NCI-H510A treated with DMSO at 0.1 percent for 48 hours (cell line): ENCODE measurements around the gene TIMM29.

Experiments used
- DNase-seq: peaks from one replicate; lab custom pipeline; 2025; lab: John Stamatoyannopoulos, UW

Gene TIMM29

GRCh38 chr19:10928563-10929401 lies at the start of gene TIMM29, which contains the start of gene YIPF2:
TIMM29 (plus strand) TSS chr19:10928811; CDS start chr19:10928823, 12 bp downstream.
YIPF2 (minus strand) TSS chr19:10928639; CDS start chr19:10928410, 229 bp downstream.
- DNase-seq = peak; percentile 99

GRCh38 chr19:10881403-10882107 lies 47.1 kb upstream of the TIMM29 start:
- DNase-seq = no peak

- DNase-seq = no peak
Observed at GRCh38 chr19:10882108-10882457, 46.5 kb upstream of the TIMM29 start.

GRCh38 chr19:10884274-10884673 lies 44.3 kb upstream of the TIMM29 start:
- no peak for DNase-seq

GRCh38 chr19:10885201-10886169 lies 43.1 kb upstream of the TIMM29 start:
- DNase-seq = no peak

- DNase-seq = no peak
Observed at GRCh38 chr19:10887616-10888367, 40.8 kb upstream of the TIMM29 start.

- no peak for DNase-seq
Observed at GRCh38 chr19:10888421-10888866, 40.2 kb upstream of the TIMM29 start.

DNA sequence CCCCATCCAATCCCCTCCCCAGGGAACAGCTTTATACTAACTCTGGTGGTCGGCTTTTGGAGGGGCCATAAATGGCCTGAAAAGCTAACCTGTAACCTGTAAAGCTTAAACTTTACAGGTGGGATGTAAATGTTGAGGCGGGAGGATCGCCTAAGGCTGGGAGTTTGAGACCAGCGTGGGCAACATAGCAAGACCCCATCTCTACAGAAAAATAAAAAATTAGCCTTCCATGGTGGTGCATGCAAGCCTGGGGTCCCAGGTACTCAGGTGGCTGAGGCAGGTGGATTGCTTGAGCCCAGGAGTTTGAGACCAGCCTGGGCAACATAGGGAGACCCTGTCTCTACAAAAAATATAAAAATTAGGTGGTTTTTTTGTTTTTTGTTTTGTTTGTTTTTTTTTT lies 38.7 kb upstream of the TIMM29 start:
- DNase-seq = no peak

DNA sequence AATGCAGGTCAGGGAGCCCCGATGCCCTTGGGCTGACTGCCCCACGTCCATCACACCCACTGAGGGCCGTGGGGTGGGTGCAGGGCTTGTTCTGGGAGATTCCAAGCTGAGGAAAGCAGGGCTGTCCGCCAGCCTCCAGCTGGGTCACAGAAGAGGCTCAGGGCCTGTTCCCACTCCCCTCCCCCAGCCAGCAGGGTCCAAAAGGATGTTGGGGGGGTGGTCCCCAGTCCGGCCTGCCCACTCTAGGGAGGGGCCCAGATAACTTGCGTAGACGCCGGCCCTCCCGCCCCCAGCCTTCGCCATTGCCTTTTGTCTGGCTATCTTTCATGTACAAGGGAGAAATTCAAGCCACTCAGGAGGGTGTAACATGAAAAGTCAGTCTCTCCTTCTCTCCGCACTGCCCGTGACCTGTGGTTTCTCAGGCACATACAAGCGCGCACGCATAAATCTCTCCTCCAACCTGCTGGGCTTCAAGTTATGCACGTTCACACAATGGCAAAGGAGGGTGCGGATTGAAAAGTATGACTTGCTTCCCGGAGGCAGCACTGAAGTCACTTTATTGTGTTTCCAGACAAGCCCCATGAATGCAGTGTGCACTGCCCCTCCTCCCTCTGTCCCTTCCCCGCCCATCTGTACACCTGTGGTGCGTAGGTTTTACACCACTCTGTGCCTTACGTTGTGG lies 37.1 kb upstream of the TIMM29 start:
- DNase-seq = peak; percentile 91

DNA sequence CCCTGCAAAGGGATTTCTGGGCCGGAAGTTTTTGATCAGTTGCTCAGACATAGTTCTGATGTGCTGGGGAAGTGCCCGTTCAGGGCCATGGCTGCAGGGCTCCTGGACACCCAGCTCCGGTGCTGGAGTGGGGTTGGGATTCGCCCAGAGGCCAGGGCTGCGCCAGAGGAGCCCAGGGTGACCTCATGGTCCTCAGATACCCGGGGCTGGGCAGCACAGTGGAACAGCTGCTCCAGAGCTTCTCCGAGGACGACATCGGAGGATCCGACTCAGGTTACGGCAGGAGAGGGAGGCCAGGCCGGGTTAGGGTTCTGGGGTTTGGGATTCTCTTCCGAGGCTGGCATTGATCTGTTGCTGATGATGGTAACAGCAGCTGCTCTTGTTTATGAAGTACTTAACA lies 36.4 kb upstream of the TIMM29 start:
- peak; percentile 76 for DNase-seq

GRCh38 chr19:10894911-10895213 lies 33.7 kb upstream of the TIMM29 start:
- no peak for DNase-seq

DNA sequence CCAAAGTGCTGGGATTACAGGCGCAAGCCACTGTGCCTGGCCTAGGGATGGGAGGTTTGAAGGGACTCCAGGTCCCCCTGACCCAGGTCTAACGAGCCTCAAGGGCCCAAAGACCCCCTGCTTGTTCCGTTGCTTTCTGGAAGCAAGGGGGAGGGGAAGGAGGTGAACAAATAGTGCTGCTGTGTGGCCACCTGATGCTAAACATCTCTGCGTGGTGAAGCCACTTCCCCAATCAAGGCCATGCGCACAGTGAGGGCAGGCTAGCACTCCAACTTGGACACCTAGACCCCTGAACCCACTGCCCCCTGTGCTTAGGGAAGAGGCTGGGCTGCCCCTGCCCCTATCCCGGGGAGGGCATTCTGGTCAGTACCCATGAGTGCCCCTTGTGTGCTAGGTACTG lies 33.2 kb upstream of the TIMM29 start:
- no peak for DNase-seq

- DNase-seq = no peak
Observed at GRCh38 chr19:10895920-10896319, 32.7 kb upstream of the TIMM29 start.

- peak; percentile 93 for DNase-seq
Observed at GRCh38 chr19:10896851-10897526, 31.6 kb upstream of the TIMM29 start.

- DNase-seq = no peak
Observed at GRCh38 chr19:10898633-10899032, 30.0 kb upstream of the TIMM29 start.

DNA sequence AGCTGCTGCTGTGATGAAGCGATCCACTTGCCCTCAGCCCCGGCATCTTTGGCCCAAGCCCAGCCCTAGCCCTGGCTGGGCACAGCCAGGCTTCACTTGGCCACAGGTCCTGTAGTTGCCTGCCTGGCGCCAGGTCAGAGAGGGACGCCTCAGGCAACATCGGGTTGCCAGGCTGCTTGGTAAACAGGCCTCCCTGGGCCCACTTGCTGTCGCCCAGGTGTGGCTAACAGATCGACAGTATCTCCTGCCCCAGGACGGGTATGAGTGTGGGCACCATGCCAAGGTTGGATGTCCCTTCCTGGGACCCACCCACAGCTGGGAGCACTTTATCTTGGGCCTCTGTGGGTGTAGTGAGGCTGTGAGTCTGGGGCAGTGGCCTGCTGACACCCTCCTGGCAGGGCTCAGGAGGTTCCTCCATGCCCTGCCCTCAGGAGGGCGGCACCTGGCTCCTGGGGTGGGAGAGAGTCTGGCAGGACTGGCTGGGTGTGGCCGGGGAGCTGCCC lies 29.4 kb upstream of the TIMM29 start:
- DNase-seq = peak; percentile 52

GRCh38 chr19:10907925-10908324 lies 20.7 kb upstream of the TIMM29 start:
- DNase-seq = no peak

GRCh38 chr19:10908380-10908960 lies 20.1 kb upstream of the TIMM29 start:
- no peak for DNase-seq

DNA sequence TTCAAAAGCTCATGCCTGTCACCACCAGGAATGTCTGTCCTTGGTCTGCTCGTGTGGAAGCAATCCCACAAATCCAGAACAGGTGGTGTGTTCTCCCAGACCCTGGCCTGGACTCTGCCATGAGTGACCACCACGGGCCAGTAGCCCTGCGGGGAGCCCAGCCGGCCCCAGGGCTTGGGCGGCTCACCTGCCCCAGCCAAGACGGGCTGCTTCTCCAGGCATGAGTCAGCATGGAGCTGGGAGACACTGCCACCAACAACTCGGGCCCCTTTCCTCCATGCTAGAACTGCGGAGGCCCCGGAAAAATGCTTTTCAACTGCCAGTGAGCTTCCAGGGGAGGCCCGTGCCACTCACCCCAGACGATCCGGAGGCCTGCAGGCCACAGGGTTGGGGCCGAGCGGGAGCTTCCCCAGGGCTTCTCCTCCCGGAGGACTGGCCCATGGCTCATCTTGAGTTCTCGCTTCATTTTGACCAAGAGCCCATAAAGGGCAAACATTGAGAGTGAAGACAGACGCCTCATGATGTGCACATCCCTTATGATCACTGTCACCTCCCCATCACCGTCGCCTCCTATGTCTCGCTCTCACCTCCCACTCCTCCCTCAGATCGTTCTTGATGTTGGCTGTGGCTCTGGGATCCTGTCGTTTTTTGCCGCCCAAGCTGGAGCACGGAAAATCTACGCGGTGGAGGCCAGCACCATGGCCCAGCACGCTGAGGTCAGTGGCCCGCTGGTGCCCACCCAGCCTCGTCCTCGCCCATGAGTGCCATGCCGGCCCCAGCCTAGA lies 16.8 kb upstream of the TIMM29 start:
- no peak for DNase-seq
